ENCODE measurements around the gene NEXN.
"Not testable (repeated sequence)": the region's sequence is repeated elsewhere in the genome, so short reads cannot be mapped to it uniquely, and the experiment has no call there.

GRCh38 chr1:77983352-77983996 lies 95.0 kb downstream of the NEXN start:
- TF ChIP-seq CTCF (IDR thresholded peaks at IDR 0.05; ENCODE audit: insufficient read depth, low read depth, low read length); EZH2 (IDR thresholded peaks at IDR 0.05; ENCODE audit: insufficient read depth, low read length): not testable (repeated sequence)
